NCI-H69 (cell line): ENCODE data around the gene CEP72.
"Not testable (repeated sequence)": the region's sequence is repeated elsewhere in the genome, so short reads cannot be mapped to it uniquely, and the experiment has no call there.

Experiments used
- DNase-seq: peaks from one replicate; lab custom pipeline; 2025; lab: John Stamatoyannopoulos, UW

CEP72 gene, protein sequence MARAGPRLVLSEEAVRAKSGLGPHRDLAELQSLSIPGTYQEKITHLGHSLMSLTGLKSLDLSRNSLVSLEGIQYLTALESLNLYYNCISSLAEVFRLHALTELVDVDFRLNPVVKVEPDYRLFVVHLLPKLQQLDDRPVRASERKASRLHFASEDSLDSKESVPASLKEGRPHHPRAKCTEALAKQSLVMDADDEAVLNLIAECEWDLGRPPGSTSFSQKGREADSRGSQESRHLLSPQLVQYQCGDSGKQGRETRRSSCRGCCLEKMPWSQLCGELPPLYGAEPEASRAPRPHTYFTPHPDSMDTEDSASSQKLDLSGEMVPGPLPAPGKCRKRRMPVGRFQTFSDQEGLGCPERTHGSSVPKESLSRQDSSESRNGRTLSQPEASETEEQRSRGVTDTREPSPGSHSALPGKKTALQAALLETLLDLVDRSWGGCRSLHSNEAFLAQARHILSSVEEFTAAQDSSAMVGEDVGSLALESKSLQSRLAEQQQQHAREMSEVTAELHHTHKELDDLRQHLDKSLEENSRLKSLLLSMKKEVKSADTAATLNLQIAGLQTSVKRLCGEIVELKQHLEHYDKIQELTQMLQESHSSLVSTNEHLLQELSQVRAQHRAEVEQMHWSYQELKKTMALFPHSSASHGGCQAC

DNA sequence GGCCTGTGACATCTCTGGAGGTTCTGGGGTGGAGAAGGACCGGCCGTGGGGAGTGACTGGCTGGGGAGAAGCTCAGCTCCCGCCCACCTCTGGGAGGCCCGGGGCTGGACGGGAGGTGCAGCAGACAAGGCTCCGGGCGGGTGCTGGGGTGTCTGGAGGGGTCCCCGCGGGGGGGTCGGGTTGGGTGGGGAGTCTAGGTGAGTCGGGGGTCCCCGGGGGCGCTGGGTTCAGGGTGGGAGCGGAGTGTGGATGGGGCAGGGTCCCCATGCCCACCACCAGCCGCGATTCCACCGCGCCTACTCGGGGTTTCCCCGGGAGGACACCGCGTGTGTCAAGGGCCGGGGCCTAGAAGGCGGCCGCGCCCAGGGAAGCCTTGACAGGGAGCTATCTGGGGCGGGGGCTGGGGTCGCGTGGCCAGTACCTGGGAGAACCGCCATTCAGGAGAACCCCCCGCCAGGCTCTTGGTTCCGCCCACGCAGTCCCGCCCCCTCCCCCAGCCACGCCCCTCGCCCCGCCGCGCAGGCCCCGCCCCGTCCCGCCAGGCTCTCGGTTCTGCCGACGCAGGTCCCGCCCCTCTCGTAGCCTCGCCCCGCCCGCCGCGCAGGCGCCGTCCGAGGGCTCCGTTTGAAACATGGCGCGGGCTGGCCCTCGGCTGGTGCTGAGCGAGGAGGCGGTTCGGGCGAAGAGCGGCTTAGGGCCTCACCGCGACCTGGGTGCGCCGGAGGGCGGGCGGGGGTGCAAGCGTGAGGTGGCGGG lies at the start of gene CEP72:
Gene CEP72, plus strand, starts transcription at position 610 of the 756 bp plus-strand sequence. Its CDS starts 22 bp downstream, at position 632.
- peak; percentile 94 for DNase-seq

DNA sequence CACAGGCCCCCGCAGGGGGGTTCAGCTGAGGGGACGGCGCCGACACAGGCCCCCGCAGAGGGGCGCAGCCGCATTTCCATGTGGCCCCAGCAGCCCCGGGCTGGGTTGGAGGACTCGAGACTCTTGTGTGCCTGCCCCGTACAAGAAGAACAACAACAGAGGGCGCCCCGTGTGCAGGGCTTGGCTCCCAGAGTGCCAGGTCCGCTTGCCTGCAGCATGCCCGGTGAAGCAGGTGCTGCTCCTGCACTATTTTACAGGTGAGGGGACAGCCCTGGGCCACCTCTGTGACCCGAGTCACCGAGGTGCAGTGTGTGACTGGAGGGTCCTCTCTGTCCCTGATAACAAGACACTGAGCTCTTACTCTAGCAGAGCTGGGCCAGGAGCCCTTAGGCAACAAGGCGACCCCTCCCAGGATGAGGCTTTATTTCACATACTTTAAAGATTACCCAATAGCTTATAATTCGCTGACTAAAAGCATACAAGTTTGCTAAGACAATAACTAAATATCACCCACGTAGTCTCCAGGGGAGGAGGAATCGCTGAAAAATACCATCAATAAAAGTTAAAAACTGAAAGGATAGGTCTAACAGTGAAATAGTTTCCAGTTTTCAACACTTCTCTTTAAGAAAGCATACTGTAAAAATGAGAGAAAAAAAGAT lies 46.2 kb upstream of the CEP72 start:
- DNase-seq = no peak

DNA sequence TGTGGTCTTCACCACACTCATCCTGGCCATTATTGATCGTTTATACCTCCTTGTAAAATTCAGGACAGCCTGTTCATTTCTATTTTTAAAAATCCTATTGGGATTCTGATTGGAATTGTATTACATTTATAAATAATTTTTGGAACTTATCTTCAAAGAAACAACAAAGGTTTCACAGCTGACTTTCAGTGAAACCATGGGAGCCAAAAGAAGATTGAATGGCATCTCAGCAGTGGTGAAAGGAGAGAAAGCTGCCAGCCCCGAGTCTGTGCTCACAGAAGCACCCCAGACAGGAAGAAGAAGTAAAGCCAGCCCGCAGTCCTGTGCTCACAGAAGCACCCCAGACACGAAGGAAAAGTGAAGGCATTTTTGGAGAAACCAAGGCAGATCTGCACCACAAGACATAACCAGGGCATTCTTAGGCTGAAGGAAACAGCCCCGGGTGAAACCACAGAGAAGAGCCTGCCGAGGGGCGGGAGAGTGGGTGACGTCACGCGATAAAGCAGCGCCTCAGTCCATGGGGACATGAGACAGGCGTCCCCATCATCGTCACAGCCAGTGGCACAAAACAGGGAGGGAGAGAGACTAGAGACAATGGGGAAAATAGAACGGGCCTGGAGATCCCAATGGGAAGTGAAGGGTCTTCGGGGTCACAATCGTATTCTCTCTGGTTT lies 45.4 kb upstream of the CEP72 start:
- no peak for DNase-seq

DNA sequence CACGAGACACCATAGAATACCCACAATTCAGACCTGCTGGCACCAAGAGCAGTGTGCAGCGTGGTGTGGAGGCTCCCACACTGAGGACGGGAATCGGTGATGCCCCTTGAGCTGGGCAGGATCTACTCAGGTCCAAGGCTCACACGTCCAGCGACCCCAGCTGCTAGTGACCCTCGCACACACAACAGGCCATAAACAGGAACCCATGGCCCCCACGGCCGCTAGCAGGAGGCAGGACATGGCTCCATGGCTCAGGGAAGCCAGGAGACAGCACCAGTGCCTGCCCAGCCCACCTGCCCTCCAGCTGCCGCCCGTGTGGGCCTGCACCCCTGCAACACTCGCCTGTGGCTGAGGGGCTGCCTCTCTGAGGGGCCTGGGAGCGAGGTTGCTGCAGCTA lies 44.5 kb upstream of the CEP72 start:
- no peak for DNase-seq

DNA sequence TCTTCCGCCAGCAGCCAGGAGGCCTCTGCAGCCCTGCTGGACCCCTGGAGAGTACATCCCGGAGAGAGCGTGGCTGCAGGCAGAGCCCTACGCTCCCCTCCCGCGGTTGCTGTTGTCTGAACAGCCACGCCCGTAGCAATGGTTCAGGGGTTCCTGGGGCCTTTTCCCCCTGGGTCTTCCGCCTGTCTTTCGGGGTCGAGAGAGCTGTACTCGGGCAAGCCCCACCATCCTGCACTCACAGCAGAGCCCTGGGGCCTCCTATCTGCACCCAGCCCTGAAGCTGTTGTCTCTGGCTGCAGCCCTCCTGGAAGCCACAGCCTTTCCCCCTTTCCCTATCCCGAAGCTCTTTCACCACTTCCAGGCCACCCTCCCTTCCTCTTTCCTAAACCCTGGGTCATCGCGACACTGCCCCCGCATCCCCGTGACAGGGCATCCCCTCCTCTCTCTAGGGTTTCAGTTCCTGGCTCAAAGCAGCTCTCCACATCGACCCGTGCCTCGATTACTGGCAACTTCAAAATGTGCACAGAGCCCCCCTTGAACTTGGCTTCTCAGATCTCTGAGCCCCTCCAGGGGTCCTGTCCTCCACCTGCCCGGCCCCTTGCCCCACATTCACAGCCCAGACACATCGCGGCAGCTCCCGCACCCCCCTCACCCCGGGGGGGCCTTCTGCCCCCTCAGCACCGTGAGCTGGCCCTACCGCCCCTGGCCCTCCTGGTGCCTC lies 43.9 kb upstream of the CEP72 start:
- DNase-seq = peak; percentile 32

DNA sequence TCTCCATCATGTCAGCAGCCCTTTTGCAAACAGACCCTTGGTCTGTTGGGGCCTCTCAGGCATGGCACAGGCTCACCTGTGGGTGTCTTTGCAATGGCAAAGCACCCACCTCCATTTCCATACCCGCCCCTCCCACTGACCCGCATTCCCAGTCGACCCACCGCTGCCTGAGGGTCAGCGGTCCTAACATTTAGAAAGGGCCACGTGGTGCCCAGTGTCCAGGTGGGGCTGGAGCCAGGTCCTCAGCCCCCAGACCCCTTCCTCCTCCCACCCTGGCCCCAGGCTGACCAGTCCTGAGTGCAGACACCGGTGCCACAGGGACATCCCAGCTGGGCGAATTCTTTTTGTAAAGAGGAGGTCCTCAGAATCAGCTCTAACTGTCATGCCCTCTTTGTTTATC lies 43.3 kb upstream of the CEP72 start:
- DNase-seq = no peak

DNA sequence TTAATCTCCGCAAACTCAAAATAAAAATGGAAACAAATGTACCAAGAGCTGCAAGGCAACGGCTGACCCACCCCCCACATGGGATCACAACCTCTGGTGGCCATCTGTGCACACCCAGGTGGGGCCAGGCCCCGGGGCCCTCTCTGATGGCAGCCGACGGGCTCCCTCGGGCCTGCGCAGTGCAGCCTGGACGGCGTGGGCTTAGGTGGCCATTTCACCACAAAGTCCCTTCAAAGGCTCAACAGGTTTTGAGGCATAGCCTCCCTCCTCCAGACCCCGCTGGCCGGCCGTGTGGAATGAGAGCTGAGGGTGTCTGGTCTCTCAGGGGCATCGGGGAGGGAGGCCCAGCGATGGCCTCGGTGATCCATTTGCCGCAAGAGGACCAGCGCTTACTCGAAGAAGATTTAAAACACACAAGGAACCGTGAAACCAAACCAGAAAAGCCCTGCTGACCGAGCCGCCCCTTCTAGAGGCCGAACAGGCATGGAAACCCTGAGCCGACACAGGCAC lies 42.7 kb upstream of the CEP72 start:
- no peak for DNase-seq

DNA sequence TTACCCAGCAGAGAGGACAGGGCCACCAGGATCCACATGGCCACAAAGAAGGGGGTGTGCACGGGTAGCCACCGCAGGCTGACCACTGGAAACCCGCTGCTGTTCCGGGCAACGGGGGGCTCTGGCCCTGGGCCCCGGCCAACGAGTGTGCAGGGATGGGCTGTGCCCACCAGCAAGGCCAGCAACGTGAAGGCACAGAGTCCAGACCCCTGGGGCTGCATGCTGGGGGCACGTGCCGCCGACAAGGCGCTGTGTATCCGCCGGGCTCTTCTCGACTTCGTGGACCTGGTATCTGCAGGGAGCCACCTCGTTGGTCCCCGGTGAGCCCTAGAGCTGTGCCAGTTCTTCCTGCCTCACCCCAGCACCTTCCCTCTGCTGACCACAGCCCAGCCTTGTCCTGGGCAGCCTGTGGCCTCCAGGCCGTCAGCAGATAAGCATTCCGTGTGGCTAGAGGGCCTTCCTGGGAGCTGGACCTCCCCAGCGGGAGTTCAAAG lies 42.2 kb upstream of the CEP72 start:
- no peak for DNase-seq

DNA sequence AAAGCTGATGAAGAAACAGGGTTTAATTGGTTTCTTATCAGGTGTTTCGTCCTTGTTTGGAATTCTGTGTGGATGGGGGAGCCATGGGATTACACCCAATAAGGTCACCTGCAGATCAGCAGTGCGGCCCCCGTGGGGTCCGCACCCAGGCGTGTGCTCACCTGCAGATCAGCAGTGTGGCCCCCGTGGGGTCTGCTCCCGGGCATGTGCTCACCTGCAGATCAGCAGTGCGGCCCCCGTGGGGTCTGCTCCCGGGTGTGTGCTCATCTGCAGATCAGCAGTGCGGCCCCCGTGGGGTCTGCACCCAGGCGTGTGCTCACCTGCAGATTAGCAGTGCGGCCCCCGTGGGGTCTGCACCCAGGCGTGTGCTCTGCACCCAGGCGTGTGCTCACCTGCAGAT lies 41.7 kb upstream of the CEP72 start:
- DNase-seq = no peak

DNA sequence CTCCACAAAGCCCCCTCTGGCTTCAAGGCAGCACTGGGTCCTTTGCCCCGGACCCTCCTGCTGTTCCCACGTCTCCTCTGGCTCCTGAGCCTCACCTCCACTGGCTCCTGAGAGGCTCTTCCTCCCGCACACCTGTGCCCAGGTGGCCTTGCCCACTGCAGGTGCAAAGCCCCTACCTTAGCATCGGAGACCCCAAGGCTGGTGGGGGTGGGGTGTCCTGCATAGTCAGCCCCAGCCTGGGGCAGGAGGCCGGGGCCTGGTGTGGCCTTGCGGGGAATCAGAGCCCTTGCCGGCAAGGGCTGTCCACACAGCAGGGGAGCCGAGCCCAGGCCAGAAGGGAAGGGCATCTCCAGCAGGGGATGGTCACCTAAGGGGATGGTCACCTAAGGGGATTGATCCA lies 41.3 kb upstream of the CEP72 start:
- no peak for DNase-seq

DNA sequence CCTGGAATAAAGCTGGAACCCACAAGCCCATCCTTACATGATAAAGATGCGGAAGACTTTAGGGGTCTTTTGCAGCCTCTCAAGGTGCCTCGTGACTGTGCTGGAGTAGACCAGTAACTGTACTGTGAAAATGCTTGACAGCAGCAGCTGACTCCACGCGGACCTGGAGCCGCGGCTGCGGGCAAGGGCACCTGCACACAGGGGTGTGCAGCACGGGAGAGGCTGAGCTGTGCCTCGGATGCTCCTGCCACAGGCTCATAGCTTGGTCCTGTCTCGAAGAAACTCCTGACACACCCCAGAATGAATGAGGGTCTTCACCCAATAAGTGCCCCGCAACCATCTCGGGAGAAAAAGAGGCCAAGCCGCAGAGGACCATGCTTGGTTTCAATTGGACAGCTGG lies 40.3 kb upstream of the CEP72 start:
- no peak for DNase-seq

DNA sequence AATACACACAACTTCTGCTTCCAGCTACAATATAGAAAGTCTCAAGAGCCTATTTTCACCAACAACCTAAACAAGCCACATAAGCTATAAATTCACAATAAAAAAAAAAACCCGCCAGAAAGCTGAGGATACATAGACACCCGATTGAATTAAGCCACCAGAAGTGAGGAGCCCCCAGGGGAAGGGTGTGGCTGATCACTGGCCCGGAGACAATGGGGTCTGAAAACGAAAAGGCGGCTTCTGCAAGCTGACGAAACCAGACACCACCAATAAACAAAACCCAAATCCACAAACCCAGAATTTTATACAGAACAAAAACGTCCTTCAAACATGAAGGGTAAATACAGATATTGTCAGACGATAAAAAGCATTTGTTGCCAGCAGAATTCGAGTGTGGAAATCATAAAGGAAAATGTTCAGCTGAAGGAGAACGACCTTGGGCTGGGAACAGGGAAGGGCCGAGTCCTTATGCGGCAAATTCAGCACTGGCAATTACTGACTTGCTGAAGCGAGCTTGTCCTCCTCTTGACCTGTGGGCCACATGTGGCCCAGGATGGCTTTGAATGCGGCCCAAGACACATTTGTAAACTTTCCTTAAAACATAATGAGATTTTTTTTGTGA lies 39.6 kb upstream of the CEP72 start:
- peak; percentile 90 for DNase-seq

DNA sequence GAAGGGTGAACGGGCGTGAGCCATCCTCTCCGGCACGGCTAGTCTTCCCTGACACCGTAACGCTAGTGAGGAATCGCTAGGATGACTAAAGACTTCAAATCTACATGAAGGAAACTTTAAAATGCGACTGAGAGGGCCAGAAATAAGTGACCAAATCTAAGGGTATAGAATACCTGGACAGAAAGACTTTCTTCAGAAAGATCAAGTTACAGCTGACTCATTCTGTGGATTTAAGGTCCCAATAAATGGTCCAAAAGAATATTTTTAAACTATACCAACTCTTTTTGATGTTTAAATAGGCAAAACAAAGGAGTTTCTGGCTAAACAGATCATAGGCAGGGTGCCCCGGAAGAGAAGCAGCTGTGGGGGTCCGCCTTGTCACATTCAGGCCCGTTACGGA lies 38.9 kb upstream of the CEP72 start:
- DNase-seq = peak; percentile 27

DNA sequence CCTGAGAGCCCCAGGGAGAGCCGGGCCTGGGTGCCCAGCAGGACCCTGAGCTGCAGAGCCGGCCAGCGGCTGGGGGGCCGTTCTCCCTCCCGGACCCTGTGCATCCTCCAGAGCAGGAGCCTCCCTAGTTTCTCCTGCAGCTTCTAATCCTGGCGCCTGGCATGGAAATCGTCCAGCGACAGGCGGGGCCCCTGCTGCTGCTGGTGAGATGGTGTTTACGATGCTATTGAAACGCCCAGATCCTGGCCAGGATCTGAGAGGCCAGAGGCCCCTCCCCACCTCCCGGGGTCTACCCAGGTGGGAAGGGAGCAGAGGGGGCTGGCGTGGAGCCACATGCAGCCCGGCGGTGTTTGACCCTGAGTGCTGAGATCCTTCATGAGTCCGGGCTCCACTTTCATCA lies 38.2 kb upstream of the CEP72 start:
- peak; percentile 85 for DNase-seq

DNA sequence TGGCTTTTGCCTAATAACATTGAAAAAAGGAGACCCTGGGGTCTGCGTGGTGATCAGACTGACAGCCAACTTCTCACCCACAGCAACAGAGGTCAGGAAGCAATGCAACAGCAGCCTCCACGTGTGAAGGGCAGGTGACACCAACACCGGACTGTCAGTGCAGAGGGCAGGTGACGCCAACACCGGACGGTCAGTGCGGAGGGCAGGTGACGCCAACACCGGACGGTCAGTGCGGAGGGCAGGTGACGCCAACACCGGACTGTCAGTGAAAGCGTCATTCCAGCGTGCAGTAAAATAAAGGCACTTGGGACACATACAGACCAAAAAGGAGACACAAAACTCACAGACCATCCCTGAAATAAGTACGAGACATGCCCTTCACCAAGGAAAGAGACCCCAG lies 37.2 kb upstream of the CEP72 start:
- no peak for DNase-seq

DNA sequence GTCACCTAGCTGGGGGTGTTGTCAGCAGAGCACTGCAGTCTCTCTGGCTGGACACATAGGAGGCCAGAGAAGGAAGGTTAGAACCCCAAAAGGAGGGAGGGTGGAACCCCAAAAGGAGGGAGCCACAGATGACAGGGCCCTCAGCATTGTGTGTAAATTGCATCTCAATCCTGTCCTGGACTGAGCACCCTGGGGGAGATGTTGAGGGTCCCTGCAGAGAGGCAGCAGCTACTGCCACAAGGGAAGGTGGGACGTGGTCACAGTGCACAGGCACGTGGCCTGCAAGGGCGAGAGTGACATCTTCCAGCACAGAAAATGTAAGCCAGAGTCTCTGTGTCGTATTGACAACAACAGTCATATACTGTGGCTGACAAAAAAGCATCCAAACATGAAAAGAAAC lies 36.5 kb upstream of the CEP72 start:
- DNase-seq = no peak

DNA sequence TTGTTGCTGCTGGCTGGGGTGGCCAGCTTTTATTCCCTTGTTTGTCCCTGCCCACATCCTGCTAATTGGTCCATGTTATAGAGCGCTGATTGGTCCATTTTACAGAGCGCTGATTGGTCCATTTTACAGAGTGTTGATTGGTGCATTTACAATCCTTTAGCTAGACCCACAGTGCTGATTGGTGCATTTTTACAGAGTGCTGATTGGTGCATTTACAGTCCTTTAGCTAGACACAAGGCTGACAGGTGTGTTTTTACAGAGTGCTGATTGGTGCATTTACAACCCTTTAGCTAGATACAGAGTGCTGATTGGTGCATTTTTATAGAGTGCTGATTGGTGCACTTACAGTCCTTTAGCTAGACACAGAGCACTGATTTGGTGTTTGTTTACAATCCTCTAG lies 34.9 kb upstream of the CEP72 start:
- not testable (repeated sequence) for DNase-seq

DNA sequence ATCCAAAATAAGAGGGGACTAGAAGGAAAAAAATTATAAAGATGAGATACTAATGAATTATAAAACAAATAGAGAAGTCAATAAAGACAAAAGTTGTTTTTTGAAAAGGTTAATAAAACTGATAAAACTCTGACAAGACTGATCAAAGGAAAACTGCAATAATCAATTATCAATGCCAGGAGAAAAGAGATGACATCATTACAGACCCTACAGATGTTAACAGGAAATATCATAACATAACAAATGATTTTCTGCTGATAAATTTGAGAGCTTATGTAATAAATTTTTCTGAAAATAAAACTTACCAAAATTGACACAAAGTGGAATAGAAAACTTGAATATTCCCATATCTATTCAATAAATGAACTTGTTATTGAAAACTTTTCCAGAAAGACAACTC lies 34.3 kb upstream of the CEP72 start:
- DNase-seq = no peak

DNA sequence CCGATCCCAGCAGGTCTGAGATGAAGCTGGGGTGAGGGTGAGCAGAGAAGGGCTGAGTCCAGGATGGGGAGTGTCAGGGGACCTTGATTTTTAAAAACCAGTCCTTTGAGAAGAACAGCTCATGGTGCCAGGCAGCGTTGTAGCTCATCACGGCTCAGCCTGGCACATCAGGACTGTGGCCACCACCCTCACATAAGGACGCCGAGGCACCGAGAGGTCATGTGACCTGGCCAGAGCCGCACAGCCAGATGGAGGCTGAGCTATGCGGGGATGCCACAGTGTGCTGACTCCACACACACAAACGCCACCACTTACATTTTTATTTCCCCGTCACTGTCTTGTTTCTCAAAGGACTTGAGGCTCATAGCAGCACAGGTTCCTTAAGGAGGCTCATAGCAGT lies 32.9 kb upstream of the CEP72 start:
- DNase-seq = no peak

DNA sequence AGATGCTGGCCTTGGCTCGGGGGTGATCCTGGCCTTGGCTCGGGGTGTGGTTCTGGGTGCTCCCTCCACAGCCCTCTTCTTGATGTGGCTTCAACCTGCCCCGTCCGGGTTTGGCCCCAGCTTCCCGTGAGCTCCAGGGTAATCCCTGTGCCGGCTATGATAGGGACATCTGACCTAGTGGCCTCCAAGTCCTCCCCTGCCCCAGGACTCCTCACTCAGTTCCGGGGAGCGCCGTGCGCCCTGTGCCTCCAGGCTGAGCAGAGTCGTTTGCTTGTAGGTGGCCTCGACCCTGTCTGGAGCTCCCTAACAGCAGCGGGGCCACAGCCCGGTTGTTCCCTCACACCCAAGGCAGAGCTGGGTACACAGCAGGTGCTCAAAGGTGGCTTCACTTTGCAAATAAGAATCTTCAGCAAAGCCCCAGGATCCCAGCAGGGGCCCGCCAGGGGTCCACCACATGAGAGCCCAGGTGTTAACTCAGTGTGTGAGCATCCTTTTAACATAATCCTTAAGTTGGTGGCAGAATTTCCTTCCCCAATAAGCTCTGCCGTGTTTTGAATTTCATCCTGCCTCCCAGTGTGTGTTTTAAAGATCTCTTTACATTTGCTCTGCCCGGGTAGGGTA lies 32.3 kb upstream of the CEP72 start:
- DNase-seq = peak; percentile 32
